Measurements from ENCODE around the gene PLXNA2. TPM values are rescaled to one million over a fixed set of nuclear protein-coding genes. Genes with fewer than 3 reads are reported as not detected.

Gene PLXNA2
- total RNA-seq, 2 donors from 2014 or later, result 23.4 to 40.6 TPM

DNA sequence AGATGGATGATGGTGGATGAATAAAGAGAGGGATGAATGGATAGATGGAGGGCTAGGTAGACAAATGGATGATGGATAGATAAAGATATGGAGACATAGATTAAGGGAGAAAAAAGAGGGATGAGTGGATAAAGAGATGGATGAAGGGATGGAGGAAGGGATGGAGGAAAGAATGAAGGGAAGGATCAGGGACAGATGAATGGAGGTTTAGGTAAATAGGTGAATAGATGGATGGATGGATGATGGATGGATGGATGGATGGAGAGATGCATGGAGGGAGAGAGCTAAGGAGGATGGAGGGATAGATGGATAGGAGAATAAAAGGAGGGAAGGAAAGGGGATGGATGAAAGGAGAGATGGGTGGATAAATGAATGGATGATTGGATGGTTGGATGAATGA lies 28.8 kb downstream of the PLXNA2 start:
- intact Hi-C loops (cut with DNase I), result no loop called here
- no peak for DNase-seq (ENCODE audit: low spot score)

DNA sequence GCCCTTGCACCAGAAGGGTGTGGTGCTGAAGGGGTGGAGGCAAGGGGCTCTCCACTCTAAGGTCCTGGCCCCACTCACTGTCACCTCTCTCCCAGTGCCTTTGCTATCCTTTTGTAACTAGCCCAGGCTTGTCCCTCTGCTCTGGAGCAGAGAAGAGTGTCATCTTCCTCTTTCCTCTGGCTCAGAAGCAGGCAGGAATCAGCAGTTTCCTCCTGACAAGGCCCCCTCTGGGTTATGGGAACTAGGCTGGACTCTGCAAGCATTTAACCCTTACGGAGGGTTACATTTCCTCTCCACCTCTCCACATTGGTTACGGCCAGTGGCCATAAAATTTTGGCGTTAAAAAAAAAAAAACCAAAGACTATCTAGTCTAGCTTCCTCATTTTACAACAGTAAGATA lies 30.4 kb downstream of the PLXNA2 start:
- intact Hi-C loops (cut with DNase I), result no loop called here
- no peak for DNase-seq (ENCODE audit: low spot score)

DNA sequence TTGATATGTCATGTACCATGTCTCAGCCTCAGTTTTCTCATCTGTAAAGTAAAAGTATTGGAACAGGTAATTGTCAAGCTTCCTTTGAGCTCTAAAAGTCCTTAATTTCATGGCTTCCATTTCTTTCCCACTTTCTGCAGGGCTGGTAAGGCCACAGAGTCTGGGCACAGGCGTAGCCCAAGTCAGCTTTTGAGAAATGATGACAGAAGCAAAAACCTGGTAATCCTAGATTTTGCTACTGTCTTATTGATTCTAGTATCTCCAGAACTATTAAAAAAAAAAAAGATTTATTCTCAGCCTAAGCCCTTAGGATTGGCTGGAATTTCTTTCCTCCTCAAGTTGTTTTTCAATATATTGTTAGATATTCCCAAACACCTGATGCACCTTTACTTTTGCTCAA lies 31.3 kb downstream of the PLXNA2 start:
- no peak for DNase-seq (ENCODE audit: low spot score)

DNA sequence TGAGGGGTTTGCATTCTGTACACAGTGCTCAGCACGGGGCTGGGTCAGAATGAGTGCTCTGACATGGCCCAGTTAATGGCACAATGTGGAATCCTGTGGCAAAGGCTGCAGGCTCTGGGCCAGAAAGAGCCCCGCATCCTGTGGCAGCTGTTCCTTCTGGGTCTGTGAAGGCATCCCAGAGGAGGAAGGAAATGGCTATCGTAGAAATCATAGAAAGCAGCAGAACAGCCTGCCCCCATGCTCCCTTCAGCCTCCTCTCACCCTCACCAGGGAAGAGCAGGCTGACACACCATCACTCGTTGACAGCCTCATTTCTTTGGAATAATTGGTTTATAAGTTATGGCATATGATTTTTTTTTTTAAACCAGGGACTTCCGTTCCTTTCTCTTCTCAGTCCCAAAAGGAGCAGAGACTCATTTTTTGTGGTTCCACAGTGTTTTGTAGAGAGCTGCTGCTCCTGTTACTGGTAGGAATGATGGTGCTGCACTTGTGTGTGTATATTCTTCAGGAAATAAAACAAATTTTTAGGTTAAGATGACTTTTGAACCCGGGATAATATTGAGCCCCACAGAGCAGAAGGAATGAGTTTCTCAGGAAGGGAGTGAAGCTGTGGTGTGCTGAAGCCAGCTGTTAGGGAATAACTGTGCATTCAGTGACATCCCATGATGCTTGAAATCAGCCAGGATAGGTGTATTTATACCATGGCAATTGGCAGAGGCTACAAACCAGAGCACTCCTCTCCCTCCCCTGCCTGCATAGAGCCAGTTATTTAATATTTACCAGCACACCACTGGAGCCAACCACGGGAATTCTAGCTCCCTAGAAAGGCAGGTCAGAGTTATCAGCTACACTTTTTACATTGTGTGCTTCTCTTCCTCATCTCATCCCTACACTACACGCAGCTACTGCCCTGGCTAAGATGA lies 32.0 kb downstream of the PLXNA2 start:
- DNase-seq (ENCODE audit: low spot score), result no peak
- intact Hi-C loops (cut with DNase I), result no loop called here

More for the DNA sequence above, 31.3 kb downstream of the PLXNA2 start:
- intact Hi-C loops (cut with DNase I), result no loop called here

DNA sequence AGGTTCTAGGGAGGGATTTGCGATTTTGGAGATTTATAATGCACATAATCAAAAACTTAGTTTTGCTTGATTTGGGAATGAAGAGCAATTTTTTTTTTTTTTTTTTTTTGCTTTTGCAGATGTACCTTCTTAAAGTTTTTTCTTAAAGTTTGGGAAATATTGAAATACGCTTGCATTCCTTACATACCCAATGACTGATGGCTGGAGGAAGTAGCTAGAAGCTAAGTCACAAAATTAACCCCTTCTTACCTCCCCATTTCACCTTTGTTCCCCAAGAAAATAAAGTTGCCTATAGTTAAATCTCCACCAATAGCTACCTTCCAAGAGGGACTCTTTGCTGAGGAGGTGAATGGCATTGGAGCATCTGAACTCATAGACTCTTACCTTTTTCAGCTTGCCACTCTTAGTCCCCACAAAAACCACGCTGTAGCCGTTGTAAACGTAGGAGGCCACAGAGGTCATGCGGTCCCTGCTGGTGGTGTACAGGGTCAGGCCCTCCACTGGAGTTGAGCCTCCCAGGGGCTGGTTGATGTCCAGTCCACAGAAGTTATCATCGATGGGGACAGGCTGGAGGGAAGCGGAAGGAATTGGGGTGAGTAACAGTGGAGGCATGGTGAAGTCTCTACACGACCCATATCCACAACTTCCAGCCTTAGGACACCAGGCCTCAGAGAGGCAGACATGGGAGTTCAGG lies 34.1 kb downstream of the PLXNA2 start:
- intact Hi-C loops (cut with DNase I), result no loop called here
- DNase-seq (ENCODE audit: low spot score), result no peak

DNA sequence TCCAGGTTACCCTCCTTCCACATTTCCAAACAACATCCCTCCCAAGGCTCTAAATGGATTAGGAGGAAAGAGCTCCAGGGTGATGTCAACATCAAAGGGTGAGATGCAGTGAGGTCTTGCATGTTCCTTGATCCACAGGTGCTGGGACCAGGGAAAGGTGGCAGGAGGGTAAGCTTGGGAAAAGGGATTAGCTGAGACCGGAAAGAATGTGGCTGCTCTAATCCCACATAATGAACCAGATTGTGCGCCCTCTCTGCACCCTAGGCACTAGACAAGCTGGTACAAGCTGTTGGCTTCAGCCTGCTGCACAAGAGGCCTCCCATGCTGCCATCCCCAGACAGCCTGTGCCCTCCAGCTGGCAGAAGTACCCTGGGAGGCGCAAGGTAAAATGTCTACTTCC lies 34.9 kb downstream of the PLXNA2 start:
- DNase-seq (ENCODE audit: low spot score), result no peak
- intact Hi-C loops (cut with DNase I), result no loop called here

DNA sequence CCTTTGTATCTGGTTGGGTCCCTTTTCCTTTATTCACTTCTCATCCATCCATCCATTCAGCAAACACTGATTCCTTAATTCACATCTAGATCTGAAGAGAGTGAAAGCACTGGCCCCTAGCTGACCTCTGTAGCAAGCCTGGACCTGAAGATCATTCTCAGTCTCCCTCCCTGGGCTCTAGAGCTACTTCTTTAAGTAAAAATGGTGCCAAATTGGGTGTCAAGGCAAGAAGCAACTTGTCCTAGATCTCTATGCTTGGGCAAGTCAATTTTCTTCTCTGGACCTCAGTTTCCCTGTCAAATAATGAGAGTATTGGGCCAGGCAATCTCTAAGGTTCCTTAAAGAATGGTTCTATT lies 36.1 kb downstream of the PLXNA2 start:
- intact Hi-C loops (cut with DNase I), result no loop called here
- no peak for DNase-seq (ENCODE audit: low spot score)

DNA sequence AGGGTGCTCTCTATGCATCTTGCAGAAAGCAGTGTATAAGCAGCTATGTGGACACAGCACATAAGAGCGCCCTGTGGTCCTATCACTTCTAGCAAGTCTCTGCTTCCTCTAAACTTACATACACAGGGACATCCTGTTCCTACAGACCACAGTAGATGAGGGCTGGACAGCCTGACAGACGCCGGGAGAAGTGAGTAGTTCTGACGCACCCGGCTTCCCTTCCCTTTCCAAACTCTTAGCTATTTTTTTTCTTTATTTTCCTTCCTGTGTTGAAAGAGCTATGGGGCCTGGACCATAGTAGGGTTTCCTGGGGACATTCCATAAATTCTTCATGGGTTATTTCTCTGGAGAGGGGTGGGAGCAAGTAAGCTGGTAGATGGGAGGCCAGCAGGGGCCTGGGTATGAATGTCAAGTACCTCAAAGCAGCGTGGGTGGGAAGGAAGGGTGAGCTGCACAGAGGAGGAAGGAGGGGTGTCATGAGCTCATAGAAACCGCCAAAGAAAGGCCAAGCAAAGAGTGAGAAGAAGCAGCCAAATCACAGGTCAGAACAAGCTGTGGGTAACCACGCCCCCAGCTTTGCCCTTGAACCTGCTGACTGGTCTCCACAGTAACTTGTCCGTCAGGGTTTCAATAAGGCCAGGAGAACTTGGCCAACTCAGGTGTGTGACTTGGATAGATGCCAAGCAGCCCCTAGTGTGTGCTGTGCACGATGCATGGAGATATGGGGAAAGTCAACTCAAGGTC lies 36.6 kb downstream of the PLXNA2 start:
- DNase-seq (ENCODE audit: low spot score), result no peak
- intact Hi-C loops (cut with DNase I), result no loop called here

DNA sequence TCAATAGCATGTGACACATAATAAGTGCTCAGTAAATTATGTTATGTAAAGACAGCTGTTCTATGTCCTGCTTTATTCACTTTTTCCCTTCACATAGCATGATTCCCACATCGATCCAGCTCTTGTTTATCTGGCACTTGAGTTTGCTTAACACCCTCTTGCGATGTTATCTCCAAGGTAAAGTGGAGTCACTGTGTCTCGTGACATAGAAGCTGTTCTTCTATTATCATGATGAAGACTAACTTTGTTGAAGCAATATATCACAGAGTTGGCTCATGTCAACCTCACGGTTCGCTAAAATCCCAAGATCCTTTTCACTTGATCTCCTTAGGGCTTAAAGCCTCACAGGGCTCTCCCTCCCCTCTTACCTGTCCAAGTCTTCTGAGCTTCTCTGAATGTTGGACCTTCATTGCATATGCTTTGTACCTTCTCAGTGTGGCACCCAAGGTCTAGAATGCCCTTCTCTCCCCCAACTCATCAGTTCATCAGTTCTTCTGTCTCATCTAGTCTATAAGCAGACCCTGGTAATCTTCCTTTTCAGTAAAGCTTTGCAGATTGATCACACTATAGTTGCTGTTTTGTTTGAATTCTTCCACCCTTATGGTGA lies 38.0 kb downstream of the PLXNA2 start:
- no peak for DNase-seq (ENCODE audit: low spot score)
- intact Hi-C loops (cut with DNase I), result no loop called here

DNA sequence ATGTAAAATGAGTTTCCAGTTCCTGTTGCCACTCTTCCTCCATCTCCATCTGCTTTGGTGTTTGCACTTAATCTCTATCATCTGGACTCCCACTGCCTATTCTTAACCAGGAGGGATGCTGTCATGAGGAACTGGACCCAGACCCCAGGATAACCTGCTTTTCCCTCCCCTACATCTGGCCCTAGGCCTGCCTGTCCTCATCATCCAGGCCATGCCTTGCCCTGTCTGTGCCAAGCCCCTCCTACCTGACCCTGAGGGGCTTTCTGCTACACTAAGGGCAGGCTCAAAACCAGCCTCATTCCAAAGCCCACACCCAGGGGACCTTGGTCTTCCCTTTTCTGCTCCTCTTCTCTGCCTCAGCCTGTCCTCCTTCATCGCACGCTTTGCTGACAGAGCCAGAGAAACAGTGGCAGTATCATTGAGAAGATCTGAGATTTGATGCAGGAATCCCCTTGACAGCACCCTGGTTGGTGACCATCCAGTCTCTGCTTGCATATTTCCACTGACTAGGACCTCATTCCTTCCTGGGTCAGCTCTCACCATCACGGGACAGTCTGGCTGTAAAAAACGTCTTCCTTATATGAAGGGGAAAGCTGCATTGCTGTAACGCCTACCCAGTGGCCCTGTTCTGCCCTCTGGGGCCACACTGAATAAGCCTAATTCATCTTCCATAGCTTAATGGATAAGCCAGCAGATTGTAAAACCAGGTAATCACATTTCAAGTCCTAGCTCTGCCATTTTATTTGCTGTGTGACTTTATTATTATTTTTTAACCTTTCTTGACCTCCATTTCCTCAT lies 38.8 kb downstream of the PLXNA2 start:
- DNase-seq (ENCODE audit: low spot score), result no peak
- intact Hi-C loops (cut with DNase I), result no loop called here

DNA sequence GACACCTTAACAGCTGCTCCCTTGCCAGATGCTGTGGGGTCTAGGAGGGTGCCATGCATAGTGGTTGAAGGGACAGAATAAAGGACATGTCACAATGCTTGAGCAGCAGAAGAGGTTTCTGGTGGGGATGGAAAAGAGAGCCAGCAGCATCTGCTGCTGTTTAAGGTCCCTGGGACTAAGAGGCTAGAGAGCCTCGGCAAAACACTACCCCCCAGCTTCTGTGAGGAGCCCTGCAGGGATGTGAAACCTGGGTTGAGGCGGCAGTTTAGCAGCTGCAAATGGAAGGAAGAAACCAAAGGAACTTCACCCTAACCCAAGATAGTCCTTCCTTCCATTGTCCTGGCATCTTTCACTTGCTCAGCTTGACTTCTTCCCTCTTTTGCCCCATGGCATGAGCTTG lies 39.4 kb downstream of the PLXNA2 start:
- no peak for DNase-seq (ENCODE audit: low spot score)
- intact Hi-C loops (cut with DNase I), result no loop called here

DNA sequence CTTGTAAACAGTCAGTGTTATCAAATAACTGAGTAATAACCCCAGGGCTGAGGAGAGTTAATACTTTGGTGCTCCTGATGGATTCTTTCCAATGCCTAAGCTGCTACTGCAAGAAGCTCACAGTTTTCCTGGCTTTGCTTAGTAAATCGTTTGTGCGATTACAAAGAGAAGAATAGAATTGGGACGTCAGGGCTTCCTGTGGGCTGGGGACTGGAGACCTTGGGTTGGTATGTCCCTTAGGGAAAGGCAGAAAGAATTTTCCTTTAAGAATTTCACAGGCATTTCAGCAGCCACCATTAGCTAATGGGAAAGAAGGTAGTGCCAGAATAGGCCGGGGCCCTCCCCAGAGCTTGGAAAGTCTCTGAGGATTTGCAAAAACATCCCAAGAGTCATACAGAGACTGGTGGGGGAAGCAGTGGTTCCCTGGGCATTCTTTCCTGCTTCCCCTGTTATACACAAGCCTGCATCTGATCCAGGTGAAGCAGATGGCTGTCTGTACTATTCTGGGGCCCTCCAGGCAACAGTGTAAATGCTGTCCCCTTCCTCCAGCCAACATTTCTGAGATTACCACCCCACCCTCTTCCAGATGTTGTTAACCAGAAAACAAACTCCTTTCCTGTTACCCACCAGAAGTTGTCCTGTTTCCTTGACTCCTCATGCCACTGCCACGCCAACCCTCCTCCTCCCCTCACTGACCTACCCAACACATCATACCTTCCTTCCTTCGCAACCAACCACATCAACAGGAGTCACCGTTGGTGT lies 40.2 kb downstream of the PLXNA2 start:
- intact Hi-C loops (cut with DNase I), result no loop called here

DNA sequence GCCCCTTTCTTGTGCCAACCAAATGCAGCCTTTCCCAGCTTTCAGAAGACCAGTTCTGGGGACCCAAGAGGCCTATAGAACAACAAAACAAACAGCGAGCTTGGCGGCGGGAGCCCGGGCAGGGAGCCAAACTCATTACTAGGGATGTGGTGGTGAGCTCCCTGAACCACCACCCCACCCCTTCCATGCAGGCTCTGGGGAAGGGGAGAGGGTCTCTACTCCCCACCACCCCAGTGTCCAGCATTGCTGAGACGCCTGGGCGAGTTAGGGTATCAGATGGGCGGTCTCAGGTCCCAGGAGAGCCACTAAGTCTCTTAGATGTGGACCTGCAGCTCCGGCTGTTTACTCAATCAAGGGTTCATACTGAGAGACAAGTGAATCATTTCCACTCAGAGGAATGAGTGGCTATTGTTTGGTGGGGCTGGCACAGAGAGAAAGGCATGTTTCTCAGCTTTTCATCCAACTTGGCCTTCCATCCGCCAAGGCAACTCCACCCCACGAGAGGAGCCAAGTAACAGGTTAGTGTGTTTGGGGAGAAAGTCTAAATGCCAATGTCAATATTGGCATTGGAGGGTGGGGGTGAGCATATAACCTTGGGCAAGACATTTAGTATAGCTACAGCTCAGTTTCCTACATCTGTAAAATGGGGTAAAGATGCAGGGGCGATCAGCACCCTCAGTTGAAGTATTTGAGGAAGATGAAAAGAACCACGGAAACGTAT lies 40.9 kb downstream of the PLXNA2 start:
- intact Hi-C loops (cut with DNase I), result no loop called here
- peak; percentile 85 for DNase-seq (ENCODE audit: low spot score)

More for the DNA sequence above, 40.2 kb downstream of the PLXNA2 start:
- DNase-seq (ENCODE audit: low spot score), result no peak

DNA sequence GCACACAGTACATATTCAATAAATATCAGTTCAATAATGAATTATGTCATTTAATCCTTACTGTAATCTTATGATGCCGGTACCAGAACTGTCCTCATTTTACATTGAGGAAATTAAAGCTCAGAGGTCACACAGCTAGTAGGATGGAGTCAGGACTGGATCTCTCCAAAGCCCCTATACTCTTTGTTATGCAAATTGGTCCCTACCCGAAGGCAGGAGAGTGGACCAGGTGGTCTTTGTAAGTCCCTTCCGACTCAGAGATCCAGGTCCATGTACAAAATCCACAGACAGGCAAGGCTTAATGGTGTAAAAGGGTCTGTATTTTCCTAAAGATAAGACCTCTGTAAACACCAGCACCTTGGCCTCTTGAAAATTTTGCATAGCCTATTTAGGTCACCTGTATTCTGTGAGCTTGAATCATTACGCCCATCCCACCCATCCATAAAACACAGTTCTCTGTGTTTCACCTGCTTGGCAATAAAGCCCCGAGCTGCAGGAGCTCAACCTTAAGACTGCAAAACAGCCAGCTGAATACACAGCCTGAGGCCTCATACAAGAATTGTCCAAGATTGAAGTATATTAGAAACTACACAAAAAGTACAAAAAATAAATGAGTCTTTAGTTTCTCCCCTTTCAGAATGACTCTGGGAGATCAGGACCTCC lies 41.7 kb downstream of the PLXNA2 start:
- intact Hi-C loops (cut with DNase I), result no loop called here
- DNase-seq (ENCODE audit: low spot score), result no peak

DNA sequence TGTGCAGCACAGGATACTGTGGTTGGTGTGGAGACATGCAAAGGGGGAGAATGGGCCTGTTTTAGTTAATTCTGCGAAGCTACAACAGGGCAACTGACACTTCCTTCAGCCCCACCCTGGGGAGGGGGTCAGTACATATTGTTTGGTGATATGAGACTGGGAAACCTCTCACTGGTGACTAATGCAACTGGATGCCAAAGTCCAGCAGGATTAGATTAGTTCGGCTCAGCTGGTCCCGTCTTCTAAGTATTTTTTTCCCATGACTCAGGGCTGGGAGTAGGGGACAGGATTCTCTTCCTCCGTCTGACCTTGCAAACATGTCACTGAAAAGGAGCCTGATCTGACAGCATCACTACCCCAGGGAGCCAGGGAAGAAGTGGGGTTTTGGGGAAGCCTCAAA lies 43.0 kb downstream of the PLXNA2 start:
- no peak for DNase-seq (ENCODE audit: low spot score)
- intact Hi-C loops (cut with DNase I), result no loop called here

DNA sequence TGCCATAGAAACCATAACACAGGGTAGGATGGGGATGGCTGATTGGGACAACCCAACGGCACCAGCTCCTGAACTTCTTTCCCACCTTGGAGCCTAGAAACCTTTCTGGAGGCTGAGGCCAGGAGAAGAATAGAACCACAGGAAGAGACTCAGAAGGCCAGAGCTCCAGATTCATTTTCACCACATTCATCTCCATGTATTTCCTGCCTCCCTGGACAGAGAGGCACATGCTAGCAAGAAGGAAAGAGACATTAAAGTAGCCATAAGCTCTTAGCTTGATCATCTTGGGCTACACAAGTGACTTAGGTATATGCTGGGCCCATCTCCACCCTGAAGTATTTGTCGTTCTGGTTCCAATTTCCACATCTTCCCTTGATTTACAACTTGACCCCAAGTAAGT lies 44.1 kb downstream of the PLXNA2 start:
- intact Hi-C loops (cut with DNase I), result no loop called here

DNA sequence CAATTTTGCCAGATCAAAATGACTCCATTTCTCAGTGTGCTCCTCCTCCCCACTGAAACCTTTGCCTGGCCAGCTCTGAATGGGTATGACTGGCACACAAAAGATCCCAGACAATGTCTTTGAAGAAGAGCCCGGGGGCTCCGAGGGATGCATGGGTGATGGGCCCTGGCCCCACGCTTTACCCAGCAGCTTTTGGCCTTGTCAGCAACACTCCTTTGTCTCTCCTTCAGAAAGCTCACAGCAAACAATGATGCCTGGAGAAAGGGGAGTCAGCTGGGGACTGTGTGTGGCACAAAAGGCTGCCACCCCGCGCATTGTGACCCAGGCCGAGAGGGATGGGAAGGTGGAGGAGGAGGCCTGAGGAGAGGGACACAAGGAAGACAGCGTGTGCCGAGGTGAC lies 45.9 kb downstream of the PLXNA2 start:
- intact Hi-C loops (cut with DNase I), result no loop called here

More for the DNA sequence above, 44.1 kb downstream of the PLXNA2 start:
- DNase-seq (ENCODE audit: low spot score), result no peak

More for the DNA sequence above, 45.9 kb downstream of the PLXNA2 start:
- no peak for DNase-seq (ENCODE audit: low spot score)

Measured in posterior vena cava (tissue), 2 donors.